22Rv1 (cell line): ENCODE data around the gene SP8.
A peak's percentile ranks its signal among the peaks of the same experiment; 100 is the strongest.

ENCODE experiments used
- H3K27ac ChIP-seq: fragments of 450-650 bp; 2 replicates; pipeline ENCODE4 v1.5.1; 2017
- ZFX ChIP-seq: fragments of 450-650 bp; IDR thresholded peaks from 2 replicates; pipeline ENCODE4 v1.6.1; 2017; ENCODE audit warnings: antibody characterized with exemption, borderline replicate concordance
- TF ChIP-seq, protein P1 (sequence below): fragments of 450-650 bp; IDR thresholded peaks from 2 replicates; pipeline ENCODE4 v1.5.1; 2017; ENCODE audit warnings: mild to moderate bottlenecking

Gene SP8

GRCh38 chr7:20798694-20799121, 12.0 kb upstream of the SP8 start:
- TF ChIP-seq, protein P1, sequence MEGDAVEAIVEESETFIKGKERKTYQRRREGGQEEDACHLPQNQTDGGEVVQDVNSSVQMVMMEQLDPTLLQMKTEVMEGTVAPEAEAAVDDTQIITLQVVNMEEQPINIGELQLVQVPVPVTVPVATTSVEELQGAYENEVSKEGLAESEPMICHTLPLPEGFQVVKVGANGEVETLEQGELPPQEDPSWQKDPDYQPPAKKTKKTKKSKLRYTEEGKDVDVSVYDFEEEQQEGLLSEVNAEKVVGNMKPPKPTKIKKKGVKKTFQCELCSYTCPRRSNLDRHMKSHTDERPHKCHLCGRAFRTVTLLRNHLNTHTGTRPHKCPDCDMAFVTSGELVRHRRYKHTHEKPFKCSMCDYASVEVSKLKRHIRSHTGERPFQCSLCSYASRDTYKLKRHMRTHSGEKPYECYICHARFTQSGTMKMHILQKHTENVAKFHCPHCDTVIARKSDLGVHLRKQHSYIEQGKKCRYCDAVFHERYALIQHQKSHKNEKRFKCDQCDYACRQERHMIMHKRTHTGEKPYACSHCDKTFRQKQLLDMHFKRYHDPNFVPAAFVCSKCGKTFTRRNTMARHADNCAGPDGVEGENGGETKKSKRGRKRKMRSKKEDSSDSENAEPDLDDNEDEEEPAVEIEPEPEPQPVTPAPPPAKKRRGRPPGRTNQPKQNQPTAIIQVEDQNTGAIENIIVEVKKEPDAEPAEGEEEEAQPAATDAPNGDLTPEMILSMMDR: peak; percentile 0; the same call in 1 of the 2 replicates
- TF ChIP-seq ZFX: no peak
- peak overlapping the region; percentile 61 for H3K27ac ChIP-seq

GRCh38 chr7:20798081-20798693, 11.5 kb upstream of the SP8 start:
- peak overlapping the region; percentile 61 for H3K27ac ChIP-seq
- no peak for TF ChIP-seq ZFX
- TF ChIP-seq, protein P1: peak; percentile 30; the same call in 1 of the 2 replicates

DNA sequence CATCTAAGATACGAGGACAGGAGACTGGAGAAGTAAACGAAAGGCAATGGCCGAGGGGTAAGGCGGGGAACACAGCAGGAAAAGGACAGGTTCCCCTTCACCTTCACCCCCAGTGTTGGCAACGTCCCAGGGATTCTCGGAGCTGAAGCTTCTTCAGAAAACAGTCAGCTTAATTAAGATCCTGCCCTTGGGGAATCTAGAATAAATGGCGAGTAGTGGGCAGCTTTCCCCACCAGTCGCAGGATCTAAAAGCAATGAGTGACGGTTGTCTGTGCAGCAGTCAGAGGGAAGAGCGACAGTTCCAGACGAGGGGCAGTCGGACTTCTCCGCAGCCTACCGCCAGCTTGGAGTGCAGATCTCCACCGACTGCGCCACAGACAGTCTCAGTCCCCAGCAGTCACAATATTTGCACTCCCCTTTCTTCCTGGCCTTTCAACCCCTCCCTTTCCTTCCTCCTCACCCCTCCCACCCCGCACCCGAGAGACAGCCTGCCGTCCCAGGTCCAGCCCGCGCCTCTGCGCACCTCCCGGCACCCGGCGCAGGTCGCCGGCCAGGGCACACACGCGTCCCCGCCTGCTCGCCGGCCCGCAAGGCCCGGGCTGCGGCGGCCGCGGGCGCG, 10.9 kb upstream of the SP8 start:
- no peak for TF ChIP-seq ZFX
- TF ChIP-seq, protein P1: no peak

GRCh38 chr7:20797042-20797461, 10.4 kb upstream of the SP8 start:
- TF ChIP-seq ZFX: no peak
- TF ChIP-seq, protein P1: no peak
- peak overlapping the region; percentile 61 for H3K27ac ChIP-seq

More for the DNA sequence above, 10.9 kb upstream of the SP8 start:
- peak overlapping the region; percentile 61 for H3K27ac ChIP-seq

DNA sequence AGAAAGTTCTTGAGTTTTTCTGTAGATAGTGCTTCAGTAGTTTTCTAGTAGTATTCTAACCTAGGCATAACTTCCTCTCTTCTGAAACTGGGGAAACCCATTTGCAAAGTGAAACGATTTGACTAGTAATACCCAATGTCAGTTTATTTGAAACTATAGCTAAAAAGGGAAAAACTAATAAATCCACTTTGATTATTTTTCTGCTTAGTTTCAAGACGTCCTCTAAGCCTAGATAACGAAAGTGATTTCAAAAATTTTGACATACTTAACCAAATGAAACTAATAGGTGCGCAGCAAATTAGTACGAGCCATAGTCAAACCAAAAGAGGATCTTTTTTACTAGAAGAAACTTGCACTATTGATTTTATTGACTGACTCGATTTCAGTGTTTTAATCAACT, 9.8 kb upstream of the SP8 start:
- no peak for TF ChIP-seq ZFX
- TF ChIP-seq, protein P1: no peak
- no peak overlapping the region for H3K27ac ChIP-seq

DNA sequence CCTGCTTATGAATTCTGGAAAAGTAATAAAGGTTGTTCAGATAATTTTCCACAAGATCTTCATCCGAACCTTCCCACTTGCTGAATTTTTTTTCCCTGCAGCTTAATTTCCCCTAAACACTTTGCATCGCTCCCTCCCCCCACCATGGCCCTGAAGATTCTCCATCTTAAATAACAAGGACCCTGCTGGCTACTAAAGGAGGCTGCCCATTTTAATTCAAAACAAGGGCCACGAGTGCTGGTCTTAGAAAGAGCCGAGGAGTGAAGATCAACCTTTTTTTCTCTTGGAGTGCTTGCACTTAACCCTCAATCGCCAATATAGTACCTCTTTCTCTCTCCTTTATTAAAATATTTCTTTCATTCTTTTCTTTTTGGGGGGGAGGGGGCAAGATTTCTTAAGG, 9.2 kb upstream of the SP8 start:
- H3K27ac ChIP-seq: no peak overlapping the region

More for the DNA sequence above, 9.2 kb upstream of the SP8 start:
- TF ChIP-seq ZFX: no peak
- TF ChIP-seq, protein P1: no peak
